Stimulated activated CD8-positive, alpha-beta memory T cell treated with anti-CD3 and anti-CD28 coated beads, Interleukin-15, amount 100 ng/mL, for 24 hours (primary cell): ENCODE measurements around the gene FKBP1B.
"Not testable (repeated sequence)": the region's sequence is repeated elsewhere in the genome, so short reads cannot be mapped to it uniquely, and the experiment has no call there.

Experiments
- DNase-seq: peaks from one replicate; pipeline ENCODE4 v3.0.0-alpha.2; 2020; ENCODE audit warnings: low read depth

Gene FKBP1B

GRCh38 chr2:24104110-24104650 is 54.6 kb downstream of the FKBP1B start:
- no peak for DNase-seq

GRCh38 chr2:24104906-24105305 is 55.4 kb downstream of the FKBP1B start:
- DNase-seq = no peak

- no peak for DNase-seq
These were observed 56.3 kb downstream of the FKBP1B start for GRCh38 chr2:24105816-24106215.

GRCh38 chr2:24106786-24107185 is 57.2 kb downstream of the FKBP1B start:
- no peak for DNase-seq

- no peak for DNase-seq
These were observed 57.8 kb downstream of the FKBP1B start for GRCh38 chr2:24107336-24107735.

- DNase-seq = not testable (repeated sequence)
These were observed 59.9 kb downstream of the FKBP1B start for GRCh38 chr2:24109431-24109830.

- DNase-seq = no peak
These were observed 61.2 kb downstream of the FKBP1B start for GRCh38 chr2:24110660-24111303.

- DNase-seq = no peak
These were observed 61.9 kb downstream of the FKBP1B start for GRCh38 chr2:24111407-24111901.
